SH-SY5Y (cell line): Measurements from ENCODE around the gene KIAA1191.

ENCODE experiments used
- GATA2 ChIP-seq: IDR thresholded peaks from 2 replicates; pipeline ENCODE4 v1.6.1; 2011; ENCODE audit warnings: mild to moderate bottlenecking, low read depth, low read length
- GATA3 ChIP-seq: IDR thresholded peaks from 2 replicates; pipeline ENCODE4 v1.6.1; 2011; ENCODE audit warnings: low read depth, mild to moderate bottlenecking, low read length, moderate library complexity

KIAA1191 gene

GRCh38 chr5:176381979-176382378 is 20.4 kb upstream of the KIAA1191 start:
- TF ChIP-seq GATA3: no peak
- no peak for TF ChIP-seq GATA2

- no peak for TF ChIP-seq GATA2
- TF ChIP-seq GATA3: no peak
Measured at GRCh38 chr5:176381423-176381822, 19.9 kb upstream of the KIAA1191 start.

- TF ChIP-seq GATA2: no peak
- TF ChIP-seq GATA3: no peak
Measured at GRCh38 chr5:176379881-176380280, 18.3 kb upstream of the KIAA1191 start.

GRCh38 chr5:176373100-176373818 is 11.7 kb upstream of the KIAA1191 start:
- TF ChIP-seq GATA2 (no peak), GATA3 (no peak)

- TF ChIP-seq GATA3 (no peak), GATA2 (no peak)
Measured at GRCh38 chr5:176371621-176372539, 10.3 kb upstream of the KIAA1191 start.

GRCh38 chr5:176369934-176370711 is 8.6 kb upstream of the KIAA1191 start:
- TF ChIP-seq GATA3 (no peak), GATA2 (no peak)

- no peak for TF ChIP-seq GATA2
- TF ChIP-seq GATA3: no peak
Measured at GRCh38 chr5:176368726-176369125, 7.2 kb upstream of the KIAA1191 start.

GRCh38 chr5:176366232-176366894 is 4.8 kb upstream of the KIAA1191 start:
- TF ChIP-seq GATA3: no peak
- TF ChIP-seq GATA2: no peak

GRCh38 chr5:176365351-176366231 is 4.0 kb upstream of the KIAA1191 start, which contains the start of gene ARL10:
Gene ARL10, plus strand, starts transcription at chr5:176365487. Its CDS starts 77 bp downstream, at chr5:176365564.
- TF ChIP-seq GATA3: no peak
- no peak for TF ChIP-seq GATA2

GRCh38 chr5:176364765-176365350 is 3.3 kb upstream of the KIAA1191 start:
- no peak for TF ChIP-seq GATA2
- no peak for TF ChIP-seq GATA3

GRCh38 chr5:176362233-176362490 is 598 bp upstream of the KIAA1191 start:
- TF ChIP-seq GATA3 (no peak), GATA2 (no peak)

- TF ChIP-seq GATA3 (no peak), GATA2 (no peak)
Measured at GRCh38 chr5:176360894-176361436, 599 bp downstream of the KIAA1191 start.

- TF ChIP-seq GATA2 (no peak), GATA3 (no peak)
Measured at GRCh38 chr5:176359658-176360057, 1.9 kb downstream of the KIAA1191 start.

- TF ChIP-seq GATA3: no peak
- no peak for TF ChIP-seq GATA2
Measured at GRCh38 chr5:176356179-176356566, 5.4 kb downstream of the KIAA1191 start.
